HCT116 (cell line): ENCODE results near the gene DPP4. TPM values are rescaled to one million over a fixed set of nuclear protein-coding genes. Genes with fewer than 3 reads are reported as not detected.
A peak's percentile ranks its signal among the peaks of the same experiment; 100 is the strongest.

Experiments used
- ATAC-seq: fragments of 200-7000 bp; cut with Tn5 transposase; 2 replicates; pipeline ENCODE4 v1.9.1; 2020; ENCODE audit warnings: mild to moderate bottlenecking, moderate library complexity
- Bru-seq: library from RNA; stranded (reverse); fragments of 400-500 nt; gene quantifications from one replicate; lab custom pipeline; 2021; lab: Mats Ljungman, UMichigan
- BruChase-seq, 2 experiments: library from RNA; stranded (reverse); fragments of 400-500 nt; gene quantifications; one replicate each; lab custom pipeline; 2021; lab: Mats Ljungman, UMichigan
- BruUV-seq: library from RNA; stranded (reverse); fragments of 400-500 nt; replicated peaks from 2 replicates; lab custom pipeline; 2021; lab: Mats Ljungman, UMichigan
- CTCF ChIA-PET: fragments of 300-600 bp; sonication (Branson Sonifier 250); formaldehyde crosslinking; loops from one replicate; lab custom pipeline; 2021; ENCODE audit warnings: antibody characterized with exemption; lab: Charles Lee
- POLR2A ChIA-PET: fragments of 300-600, 350-600 bp; sonication (Branson Sonifier 250); formaldehyde crosslinking; loops from one replicate; lab custom pipeline; 2021; ENCODE audit warnings: antibody characterized with exemption; lab: Charles Lee
- RAD21 ChIA-PET, 2 experiments: fragments of 300-600 bp; sonication (Branson Sonifier 250); formaldehyde crosslinking; loops; one replicate each; lab custom pipeline; 2023; ENCODE audit warnings: low total read pairs in 2 of 2; ENCODE audit not compliant: uncharacterized antibody in 2 of 2, unreplicated experiment in 2 of 2, low non-redundant PET in 1 of 2; lab: Charles Lee
- DNase-seq: peaks from one replicate; pipeline ENCODE4 v3.0.0-alpha.2; 2010; ENCODE audit warnings: low read depth, low spot score
- H2AFZ ChIP-seq: fragments of 200-600 bp; shearing (Covaris generic), sonication (generic); 2 replicates; pipeline ENCODE4 v1.6.1; 2017; ENCODE audit warnings: low read depth, mixed run types, mixed read lengths, antibody characterized with exemption, low read length; ENCODE audit not compliant: poor library complexity, severe bottlenecking
- H3K27ac ChIP-seq: 2 replicates; pipeline ENCODE4 v1.5.1; 2012; ENCODE audit warnings: low read depth, low read length
- H3K27me3 ChIP-seq: fragments of 200-600 bp; sonication (generic); 2 replicates; pipeline ENCODE4 v1.6.1; 2016; ENCODE audit warnings: mixed run types, low read length, mixed read lengths; ENCODE audit not compliant: insufficient read depth
- H3K36me3 ChIP-seq, 2 experiments: fragments of 200-500 bp in 1 of 2; fragments of 200-600 bp in 1 of 2; sonication (Bioruptor generic) in 1 of 2; sonication (generic) in 1 of 2; 2 replicates each; pipeline versions ENCODE4 v1.5.1 to v1.6.1; 2014 to 2016; ENCODE audit warnings: low read length in 2 of 2, inconsistent platforms in 1 of 2, mixed read lengths in 1 of 2, mixed run types in 1 of 2; ENCODE audit not compliant: insufficient read depth in 2 of 2, control insufficient read depth in 1 of 2
- H3K4me1 ChIP-seq, 2 experiments: fragments of 200-600 bp in 1 of 2; sonication (generic) in 1 of 2; 2 replicates each; pipeline versions ENCODE4 v1.5.1 to v1.6.1; 2012 to 2017; ENCODE audit warnings: low read length in 2 of 2, inconsistent platforms in 1 of 2, mild to moderate bottlenecking in 1 of 2, mixed read lengths in 1 of 2, mixed run types in 1 of 2, moderate library complexity in 1 of 2; ENCODE audit not compliant: insufficient read depth in 2 of 2, control insufficient read depth in 1 of 2
- H3K4me2 ChIP-seq: fragments of 200-600 bp; sonication (generic); 2 replicates; pipeline ENCODE4 v1.6.1; 2017; ENCODE audit warnings: mixed run types, low read length, mixed read lengths
- H3K4me3 ChIP-seq, 2 experiments: fragments of 200-600 bp in 1 of 2; sonication (generic) in 1 of 2; replicated peaks in 1 of 2; 2 replicates each; pipeline ENCODE4 v1.5.1; 2011 to 2016; ENCODE audit warnings: low read length in 2 of 2, control low read depth in 1 of 2, low read depth in 1 of 2, mild to moderate bottlenecking in 1 of 2, mixed read lengths in 1 of 2, mixed run types in 1 of 2
- H3K79me2 ChIP-seq: fragments of 200-600 bp; sonication (generic); 2 replicates; pipeline ENCODE4 v1.6.1; 2017; ENCODE audit warnings: mild to moderate bottlenecking, mixed run types, low read length, moderate library complexity, mixed read lengths; ENCODE audit not compliant: insufficient read depth
- H3K9ac ChIP-seq: fragments of 200-600 bp; sonication (generic); 2 replicates; pipeline ENCODE4 v1.6.1; 2016; ENCODE audit warnings: low read length, mixed read lengths
- H3K9me2 ChIP-seq: fragments of 200-600 bp; sonication (generic), shearing (Covaris generic); 2 replicates; pipeline ENCODE4 v1.6.1; 2017; ENCODE audit warnings: mixed run types, mild to moderate bottlenecking, moderate library complexity; ENCODE audit not compliant: insufficient read depth
- H3K9me3 ChIP-seq, 2 experiments: fragments of 200-500 bp in 1 of 2; fragments of 200-600 bp in 1 of 2; sonication (Bioruptor generic) in 1 of 2; sonication (generic) in 1 of 2; 2 replicates each; pipeline ENCODE4 v1.6.1; 2014 to 2017; ENCODE audit warnings: low read length in 2 of 2, mixed read lengths in 2 of 2, inconsistent platforms in 1 of 2, low read depth in 1 of 2, mild to moderate bottlenecking in 1 of 2, mixed run types in 1 of 2, moderate library complexity in 1 of 2; ENCODE audit not compliant: control insufficient read depth in 1 of 2, insufficient read depth in 1 of 2
- H4K20me1 ChIP-seq: fragments of 200-600 bp; sonication (generic), shearing (Covaris generic); 2 replicates; pipeline ENCODE4 v1.6.1; 2017; ENCODE audit warnings: mixed run types, mild to moderate bottlenecking, moderate library complexity; ENCODE audit not compliant: insufficient read depth
- CBX3 ChIP-seq: IDR thresholded peaks from 2 replicates; pipeline ENCODE4 v1.6.1; 2012; ENCODE audit warnings: low read depth
- EZH2phosphoT487 ChIP-seq: fragments of 200-600 bp; IDR thresholded peaks from 2 replicates; pipeline ENCODE4 v1.6.1; 2018; ENCODE audit warnings: antibody characterized with exemption, borderline replicate concordance
- FOSL1 ChIP-seq: IDR thresholded peaks from 2 replicates; pipeline ENCODE4 v1.6.1; 2012; ENCODE audit warnings: low read depth
- JUND ChIP-seq: IDR thresholded peaks from 2 replicates; pipeline ENCODE4 v1.6.1; 2012
- POLR2A ChIP-seq: IDR thresholded peaks from 2 replicates; pipeline ENCODE4 v1.7.0; 2011; ENCODE audit warnings: borderline replicate concordance; ENCODE audit not compliant: insufficient read depth, insufficient read length; ENCODE audit errors: extremely low read depth
- TCF7L2 ChIP-seq: IDR thresholded peaks from 2 replicates; pipeline ENCODE4 v1.7.0; 2011; ENCODE audit warnings: borderline replicate concordance, inconsistent platforms; ENCODE audit not compliant: insufficient read depth, insufficient read length; ENCODE audit errors: extremely low read depth
- ZFX ChIP-seq: fragments of 450-650 bp; IDR thresholded peaks from 2 replicates; pipeline ENCODE4 v1.6.1; 2017
- intact Hi-C: fragments of 100-400 bp; cut with micrococcal nuclease; formaldehyde crosslinking; loops from 2 replicates; pipeline ENCODE4 v1.10.0; 2022
- long read RNA-seq: library from polyadenylated mRNA; unstranded; transcript quantifications from one replicate; pipeline ENCODE4 v2.0.0, GENCODE V29; 2021; ENCODE audit not compliant: unreplicated experiment
- polyA plus RNA-seq: library from polyadenylated mRNA; unstranded; fragments of >200 nt; gene quantifications from 2 replicates; pipeline ENCODE4 v1.2.1, GENCODE V29; 2012; ENCODE audit warnings: missing spikeins
- total RNA-seq: library from RNA; stranded (reverse); gene quantifications from one replicate; pipeline ENCODE4 v1.2.1, GENCODE V29; 2021; ENCODE audit not compliant: unreplicated experiment

The DPP4 gene
- total RNA-seq (3.6 TPM), Bru-seq, nascent RNA (percentile 30 among the genes with signal in this experiment), BruChase-seq, experiment 1, labeled RNA remaining after a 6-hour chase (percentile 26 among the genes with signal in this experiment), BruChase-seq, experiment 2, labeled RNA remaining after a 2-hour chase (percentile 32 among the genes with signal in this experiment)
- polyA plus RNA-seq, result 2.4 and 4.6 TPM in 2 replicates
- long read RNA-seq, transcript DPP4-201 (26 exons, 3,904 nt), result major isoform, 8 of 15 reads
- long read RNA-seq, partial matches to known transcripts, result 2 of 15 reads
- long read RNA-seq, other reads (novel, unspliced or antisense), result 5 of 15 reads

GRCh38 chr2:162073888-162074631, at the start of gene DPP4:
DPP4 (minus strand) TSS chr2:162074215; CDS start chr2:162073981, 234 bp downstream.
- H3K79me2 ChIP-seq, result no peaks in the 10 kb centered on the region
- TF ChIP-seq FOSL1, result 0 out of 2 replicates have a peak, but pooled peaks have one; percentile 5
- peak; percentile 87 for TF ChIP-seq TCF7L2
- TF ChIP-seq JUND, result no peak
- no peak for TF ChIP-seq CBX3
- TF ChIP-seq ZFX, result 0 out of 2 replicates have a peak, but pooled peaks have one; percentile 16
- TF ChIP-seq POLR2A, result no peak
- no peak for TF ChIP-seq EZH2phosphoT487
- no peaks in the 10 kb centered on the region for H3K9me3 ChIP-seq
- H3K4me3 ChIP-seq, result peak within 1 kb of the TSS; percentile 53 to 66
- H3K36me3 ChIP-seq, result no peaks in the 10 kb centered on the region
- CTCF ChIA-PET, result no interaction called here
- RAD21 ChIA-PET, result no interaction called here
- H3K4me2 ChIP-seq, result peak within 1 kb of the TSS; percentile 91
- no peaks in the 10 kb centered on the region for H4K20me1 ChIP-seq
- intact Hi-C loops, result no loop called here
- POLR2A ChIA-PET, result interaction anchor here (1.1 kb wide), 1 partner anchor 17 kb away, joined by 3 read pairs; no protein-coding TSS in a partner anchor
- H3K4me1 ChIP-seq, result peaks cover 10 to 15% of the 10 kb centered on the region in 2 experiments; a peak in 3 of 4 replicates
- peak; percentile 87 for ATAC-seq
- BruUV-seq, result no TSS peak
- DNase-seq, result no peak
- H3K27me3 ChIP-seq, result no peaks in the 10 kb centered on the region
- H3K9ac ChIP-seq, result peak within 1 kb of the TSS; percentile 51
- no peaks in the 10 kb centered on the region for H3K9me2 ChIP-seq
- H3K27ac ChIP-seq, result peak within 1 kb of the TSS; percentile 7; the same call in 1 of the 2 replicates
- H2AFZ ChIP-seq, result peak within 1 kb of the TSS; percentile 83
